Mononuclear cell (primary cell): ENCODE data around the gene DSCAML1. TPM values are rescaled to one million over a fixed set of nuclear protein-coding genes. Genes with fewer than 3 reads are reported as not detected.

Experiments
- H3K27me3 ChIP-seq: 2 replicates; pipeline ENCODE4 v1.6.0; 2011; ENCODE audit warnings: low read length, control low read depth; ENCODE audit not compliant: insufficient read depth
- H3K4me1 ChIP-seq: 2 replicates; pipeline ENCODE4 v1.5.1; 2011; ENCODE audit warnings: mild to moderate bottlenecking, low read length, control low read depth; ENCODE audit not compliant: insufficient read depth
- H3K4me3 ChIP-seq: 2 replicates; pipeline ENCODE4 v1.5.1; 2011; ENCODE audit warnings: mild to moderate bottlenecking, low read length, moderate library complexity
- H3K9me3 ChIP-seq: 2 replicates; pipeline ENCODE4 v1.5.1; 2011; ENCODE audit warnings: low read depth, mild to moderate bottlenecking, control low read depth, low read length
- total RNA-seq: library from RNA; depleted of rRNA; stranded (reverse); fragments of >200 nt; gene quantifications from one replicate; pipeline ENCODE4 v1.2.3, GENCODE V29; 2012

The DSCAML1 gene
- total RNA-seq, 1 donor = 0.84 TPM

GRCh38 chr11:117421041-117421440 is 376.0 kb downstream of the DSCAML1 start:
- Histone ChIP-seq H3K4me3 (no peak overlapping the region), H3K27me3 (no peaks in the 10 kb centered on the region), H3K9me3 (no peaks in the 10 kb centered on the region), H3K4me1 (peaks cover under 1% of the 10 kb centered on the region)

DNA sequence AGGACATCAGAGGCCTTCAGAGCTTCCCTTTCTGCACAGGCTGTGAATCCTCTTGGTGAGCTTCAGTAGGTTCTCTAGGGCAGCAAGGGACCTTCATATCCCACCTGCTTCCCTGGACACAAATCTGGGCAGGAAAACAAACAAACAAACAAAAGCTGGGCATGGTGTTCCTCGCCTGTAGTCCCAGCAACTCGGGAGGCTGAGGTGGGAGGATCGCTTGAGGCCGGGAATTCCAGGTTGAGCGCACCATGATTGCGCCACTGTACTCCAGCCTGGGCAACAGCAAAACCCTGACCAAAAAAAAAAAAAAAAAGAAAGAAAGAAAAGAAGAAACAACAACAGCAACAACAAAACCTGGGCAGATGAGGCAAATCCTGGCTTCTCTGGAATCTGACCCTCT is 376.4 kb downstream of the DSCAML1 start:
- Histone ChIP-seq H3K27me3 (no peaks in the 10 kb centered on the region), H3K4me1 (no peaks in the 10 kb centered on the region), H3K4me3 (no peak overlapping the region), H3K9me3 (no peaks in the 10 kb centered on the region)

GRCh38 chr11:117420143-117420485 is 376.9 kb downstream of the DSCAML1 start:
- Histone ChIP-seq H3K27me3 (no peaks in the 10 kb centered on the region), H3K4me1 (no peaks in the 10 kb centered on the region), H3K4me3 (no peak overlapping the region), H3K9me3 (no peaks in the 10 kb centered on the region)

DNA sequence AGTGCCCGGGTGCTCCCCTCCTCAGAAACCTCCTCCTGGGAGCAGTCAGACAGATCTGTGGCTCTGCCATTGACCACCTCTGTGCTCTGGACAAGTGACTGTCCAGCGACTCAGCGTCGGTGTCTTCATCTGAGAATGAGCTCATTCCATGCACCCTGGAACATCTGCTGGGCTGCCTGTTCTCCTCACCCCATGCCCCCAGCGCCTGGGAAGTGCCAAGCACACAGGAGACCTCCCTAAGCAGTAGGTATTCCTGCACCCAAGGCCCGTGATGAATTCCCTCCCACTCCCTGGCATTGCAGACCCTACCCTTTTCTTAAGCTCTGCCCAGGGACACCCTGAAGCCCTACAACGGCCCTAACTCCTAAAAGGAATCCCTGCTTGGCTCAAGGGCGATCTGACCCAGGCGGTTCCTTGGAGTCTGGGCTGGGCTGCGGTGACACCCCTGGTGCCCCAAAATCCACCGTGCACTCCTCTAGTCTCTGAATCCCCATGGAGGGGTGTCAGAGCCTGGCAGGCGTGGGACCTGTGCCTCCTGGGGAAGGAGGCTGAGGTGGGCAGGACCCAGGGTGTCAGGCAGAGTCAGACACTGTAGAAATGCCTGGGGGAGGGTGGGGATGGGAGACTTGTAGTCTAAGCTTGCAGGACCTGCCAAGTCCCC is 377.4 kb downstream of the DSCAML1 start:
- H3K4me1 ChIP-seq = no peaks in the 10 kb centered on the region
- H3K4me3 ChIP-seq = no peak overlapping the region
- no peaks in the 10 kb centered on the region for H3K9me3 ChIP-seq
- no peaks in the 10 kb centered on the region for H3K27me3 ChIP-seq

GRCh38 chr11:117418737-117419481 is 378.1 kb downstream of the DSCAML1 start:
- H3K9me3 ChIP-seq = no peaks in the 10 kb centered on the region

DNA sequence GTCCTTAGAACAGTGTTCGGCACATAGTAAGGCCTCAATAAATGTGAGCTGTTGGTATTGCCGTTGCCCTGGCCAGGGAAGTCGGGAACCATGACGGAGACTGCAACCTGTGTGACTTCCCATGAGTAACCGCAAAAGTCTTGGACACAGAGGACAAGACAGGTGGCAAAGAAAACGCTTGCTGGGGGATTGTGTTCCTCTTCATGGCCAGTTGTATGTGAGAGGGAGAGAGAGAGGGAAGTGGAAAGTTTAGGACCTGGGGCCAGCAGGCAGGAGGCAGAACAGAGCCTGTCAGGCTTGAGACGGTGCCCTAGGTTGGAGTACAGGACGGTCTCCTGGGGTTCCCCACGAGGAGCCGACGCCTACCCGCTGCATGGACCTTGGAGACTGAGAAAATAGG is 379.2 kb downstream of the DSCAML1 start:
- Histone ChIP-seq H3K9me3 (no peaks in the 10 kb centered on the region), H3K27me3 (no peaks in the 10 kb centered on the region), H3K4me1 (no peaks in the 10 kb centered on the region), H3K4me3 (no peak overlapping the region)

More at GRCh38 chr11:117418737-117419481, 378.1 kb downstream of the DSCAML1 start:
- no peaks in the 10 kb centered on the region for H3K27me3 ChIP-seq
- no peak overlapping the region for H3K4me3 ChIP-seq
- H3K4me1 ChIP-seq = no peaks in the 10 kb centered on the region

- Histone ChIP-seq H3K27me3 (no peaks in the 10 kb centered on the region), H3K9me3 (no peaks in the 10 kb centered on the region)
Measured at GRCh38 chr11:117417342-117417741, 379.7 kb downstream of the DSCAML1 start.

DNA sequence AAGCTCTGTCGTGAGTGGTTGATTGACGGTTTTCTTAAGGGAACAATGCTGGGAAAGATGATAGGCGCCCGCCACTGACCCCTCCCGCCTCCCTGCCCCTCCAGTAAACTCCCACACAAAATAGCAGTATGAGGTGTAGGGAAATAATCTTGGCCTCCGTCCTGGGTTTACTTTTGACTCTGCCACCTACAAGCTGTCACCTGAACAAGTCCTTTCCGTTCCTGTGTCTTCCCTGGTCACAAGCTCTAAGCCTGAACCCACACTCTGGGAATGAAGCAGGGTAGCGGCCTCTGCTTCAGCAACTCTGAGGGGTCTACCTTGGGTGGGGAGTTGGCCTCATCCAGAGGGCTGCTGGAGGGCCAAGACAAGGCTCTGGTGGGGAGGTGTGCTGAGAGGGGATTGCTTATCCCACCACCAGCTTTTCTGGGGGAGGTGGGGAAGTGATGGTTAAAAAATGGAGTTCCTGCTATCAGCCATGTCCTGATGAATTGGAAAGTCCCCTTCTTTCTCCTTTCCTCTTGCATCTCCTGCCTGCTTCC is 381.6 kb downstream of the DSCAML1 start:
- no peak overlapping the region for H3K4me3 ChIP-seq
- no peaks in the 10 kb centered on the region for H3K4me1 ChIP-seq
- no peaks in the 10 kb centered on the region for H3K27me3 ChIP-seq
- no peaks in the 10 kb centered on the region for H3K9me3 ChIP-seq

More at GRCh38 chr11:117417342-117417741, 379.7 kb downstream of the DSCAML1 start:
- H3K4me3 ChIP-seq = no peak overlapping the region
- H3K4me1 ChIP-seq = no peaks in the 10 kb centered on the region

DNA sequence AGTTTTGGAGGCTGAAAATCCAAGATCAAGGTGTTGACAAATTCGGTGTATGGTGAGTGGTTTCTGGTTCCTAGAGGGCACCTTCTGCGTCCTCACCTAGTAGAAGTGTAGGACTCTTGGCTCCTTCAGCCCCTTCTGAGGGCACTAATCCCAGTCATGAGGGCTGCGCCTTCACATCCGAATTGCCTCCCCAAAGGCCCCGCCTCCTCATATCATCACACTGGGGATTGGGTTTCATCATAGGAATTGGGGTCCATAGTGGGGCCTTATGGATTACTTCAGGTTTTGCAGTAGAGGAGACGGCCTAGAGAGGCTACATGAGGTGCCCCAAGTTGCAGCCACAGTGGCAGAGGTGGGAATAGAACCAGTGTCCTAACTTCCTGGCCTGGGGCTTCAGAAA is 382.3 kb downstream of the DSCAML1 start:
- H3K4me1 ChIP-seq = no peaks in the 10 kb centered on the region
- no peaks in the 10 kb centered on the region for H3K27me3 ChIP-seq
- no peaks in the 10 kb centered on the region for H3K9me3 ChIP-seq
- H3K4me3 ChIP-seq = no peak overlapping the region

DNA sequence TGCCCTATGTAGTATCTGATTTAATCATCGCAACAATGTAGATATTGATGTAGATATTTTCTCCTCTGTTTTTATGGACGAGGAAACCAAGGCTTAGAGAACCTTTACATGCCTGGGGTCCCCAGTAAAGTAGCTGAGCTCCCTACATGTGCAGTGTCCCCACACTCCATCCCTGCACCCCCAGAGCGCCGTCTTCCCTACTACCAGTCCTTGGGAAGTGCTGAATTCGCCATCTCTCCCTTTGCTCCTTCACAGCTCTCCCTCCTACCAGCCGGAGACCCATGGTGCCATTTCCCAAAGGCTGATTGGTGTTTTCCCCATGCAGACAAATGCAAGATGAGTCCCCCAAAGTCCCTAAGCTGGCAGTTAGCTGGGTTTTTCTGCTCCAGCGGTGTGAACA is 383.4 kb downstream of the DSCAML1 start:
- Histone ChIP-seq H3K4me3 (no peak overlapping the region), H3K9me3 (no peaks in the 10 kb centered on the region), H3K27me3 (no peaks in the 10 kb centered on the region), H3K4me1 (no peaks in the 10 kb centered on the region)

GRCh38 chr11:117412653-117413275 is 384.3 kb downstream of the DSCAML1 start:
- Histone ChIP-seq H3K4me1 (no peaks in the 10 kb centered on the region), H3K9me3 (no peaks in the 10 kb centered on the region), H3K27me3 (no peaks in the 10 kb centered on the region), H3K4me3 (no peak overlapping the region)

- no peaks in the 10 kb centered on the region for H3K9me3 ChIP-seq
- no peak overlapping the region for H3K4me3 ChIP-seq
- H3K4me1 ChIP-seq = no peaks in the 10 kb centered on the region
- no peaks in the 10 kb centered on the region for H3K27me3 ChIP-seq
Measured at GRCh38 chr11:117412176-117412575, 384.8 kb downstream of the DSCAML1 start.

DNA sequence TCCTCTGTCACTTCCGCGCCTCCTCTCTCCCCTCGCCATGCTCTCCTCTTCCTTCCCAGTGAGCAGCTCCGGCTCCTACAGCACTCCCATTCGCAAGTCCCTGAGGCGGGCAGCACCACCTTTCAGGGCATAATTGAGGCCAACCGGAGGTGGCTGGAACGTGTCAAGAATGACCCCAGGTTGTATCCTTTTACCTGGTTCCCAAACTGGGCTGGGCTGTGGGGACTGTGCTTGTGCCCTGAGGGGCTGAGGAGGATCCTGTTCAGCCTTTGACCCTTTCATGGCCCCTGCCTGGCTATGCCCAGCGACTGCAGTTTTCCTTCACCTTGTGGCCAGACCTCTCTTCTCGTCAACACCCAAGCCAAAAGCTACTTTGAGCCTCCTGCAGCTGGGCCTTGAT is 385.3 kb downstream of the DSCAML1 start:
- no peak overlapping the region for H3K4me3 ChIP-seq
- no peaks in the 10 kb centered on the region for H3K27me3 ChIP-seq
- no peaks in the 10 kb centered on the region for H3K9me3 ChIP-seq
- no peaks in the 10 kb centered on the region for H3K4me1 ChIP-seq

GRCh38 chr11:117410861-117411710 is 385.9 kb downstream of the DSCAML1 start:
- H3K27me3 ChIP-seq = no peaks in the 10 kb centered on the region
- no peak overlapping the region for H3K4me3 ChIP-seq
- no peaks in the 10 kb centered on the region for H3K4me1 ChIP-seq
- peaks cover 2% of the 10 kb centered on the region for H3K9me3 ChIP-seq

DNA sequence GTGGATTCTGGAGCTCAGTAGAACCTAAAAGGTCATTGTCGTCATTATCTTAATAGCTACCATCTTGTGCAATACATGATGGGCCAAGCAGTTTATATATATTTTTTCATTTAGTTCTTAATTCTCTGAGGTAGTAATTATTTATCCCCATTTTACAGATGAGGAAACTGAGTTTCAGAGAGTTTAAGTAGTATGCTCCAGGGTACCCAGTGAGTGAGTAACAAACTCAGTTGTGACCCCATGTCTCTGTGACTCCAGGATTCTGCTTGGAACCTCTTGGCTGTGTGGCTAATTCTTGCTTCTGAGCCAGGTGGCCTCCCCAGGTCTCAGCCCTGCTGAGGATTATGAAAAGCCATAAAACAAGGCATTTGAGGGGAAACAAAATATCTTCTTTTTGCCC is 386.8 kb downstream of the DSCAML1 start:
- H3K27me3 ChIP-seq = no peaks in the 10 kb centered on the region
- H3K4me3 ChIP-seq = no peak overlapping the region
- H3K4me1 ChIP-seq = no peaks in the 10 kb centered on the region
- peaks cover 5% of the 10 kb centered on the region for H3K9me3 ChIP-seq
